GM23338 (cell line): ENCODE results near the gene NAALADL2. TPM values are rescaled to one million over a fixed set of nuclear protein-coding genes. Genes with fewer than 3 reads are reported as not detected.

Experiments used
- CTCF ChIP-seq, 2 experiments: fragments of 200-600 bp in 1 of 2; sonication (generic) in 1 of 2; conservative IDR thresholded peaks; 2 replicates each; pipeline versions ENCODE4 v1.5.1 to v1.6.1; 2016 to 2017; ENCODE audit warnings: antibody characterized with exemption in 2 of 2, low read depth in 2 of 2, mild to moderate bottlenecking in 2 of 2, moderate library complexity in 1 of 2
- EZH2 ChIP-seq: fragments of 200-600 bp; sonication (generic); IDR thresholded peaks from one replicate; pipeline ENCODE4 v1.8.0; 2017; ENCODE audit warnings: antibody characterized with exemption, mild to moderate bottlenecking, low read depth; ENCODE audit not compliant: unreplicated experiment
- EZH2phosphoT487 ChIP-seq: fragments of 200-600 bp; sonication (generic); IDR thresholded peaks from one replicate; pipeline ENCODE4 v1.8.1; 2018; ENCODE audit warnings: antibody characterized with exemption; ENCODE audit not compliant: unreplicated experiment
- JUNB ChIP-seq: IDR thresholded peaks from one replicate; pipeline ENCODE4 v1.6.1; 2016; ENCODE audit warnings: antibody characterized with exemption; ENCODE audit not compliant: unreplicated experiment
- ZNF114 ChIP-seq: fragments of 250-450 bp; sonication (Bioruptor Pico); IDR thresholded peaks from 2 replicates; pipeline ENCODE4 v1.5.0; 2020; ENCODE audit warnings: mild to moderate bottlenecking, moderate library complexity
- ZNF331 ChIP-seq: fragments of 250-450 bp; sonication (Bioruptor Pico); IDR thresholded peaks from 2 replicates; pipeline ENCODE4 v1.5.0; 2020; ENCODE audit warnings: low read depth, mild to moderate bottlenecking, moderate library complexity
- polyA plus RNA-seq: library from polyadenylated mRNA; unstranded; fragments of >200 nt; fragmentation: Nextera tagmentation; extraction: Ambion mirVana; gene quantifications from 2 replicates; pipeline ENCODE4 v1.2.1, GENCODE V29; 2016
- total RNA-seq: library from RNA; depleted of rRNA; stranded (reverse); fragments of >200 nt; shearing (Covaris generic); gene quantifications from 2 replicates; pipeline ENCODE4 v1.2.3, GENCODE V29; 2014
- TF ChIP-seq, protein P1 (sequence below): fragments of 250-450 bp; sonication (Bioruptor Pico); IDR thresholded peaks from 2 replicates; pipeline ENCODE4 v1.5.0; 2020; ENCODE audit warnings: mild to moderate bottlenecking, moderate library complexity
- TF ChIP-seq, protein P2 (sequence below): IDR thresholded peaks from 2 replicates; pipeline ENCODE4 v1.6.1; 2016; ENCODE audit warnings: antibody characterized with exemption

NAALADL2 gene
- total and polyA plus RNA-seq, 2 experiments from 2014 or later = 1.6 to 2.6 TPM

- TF ChIP-seq, protein P1, sequence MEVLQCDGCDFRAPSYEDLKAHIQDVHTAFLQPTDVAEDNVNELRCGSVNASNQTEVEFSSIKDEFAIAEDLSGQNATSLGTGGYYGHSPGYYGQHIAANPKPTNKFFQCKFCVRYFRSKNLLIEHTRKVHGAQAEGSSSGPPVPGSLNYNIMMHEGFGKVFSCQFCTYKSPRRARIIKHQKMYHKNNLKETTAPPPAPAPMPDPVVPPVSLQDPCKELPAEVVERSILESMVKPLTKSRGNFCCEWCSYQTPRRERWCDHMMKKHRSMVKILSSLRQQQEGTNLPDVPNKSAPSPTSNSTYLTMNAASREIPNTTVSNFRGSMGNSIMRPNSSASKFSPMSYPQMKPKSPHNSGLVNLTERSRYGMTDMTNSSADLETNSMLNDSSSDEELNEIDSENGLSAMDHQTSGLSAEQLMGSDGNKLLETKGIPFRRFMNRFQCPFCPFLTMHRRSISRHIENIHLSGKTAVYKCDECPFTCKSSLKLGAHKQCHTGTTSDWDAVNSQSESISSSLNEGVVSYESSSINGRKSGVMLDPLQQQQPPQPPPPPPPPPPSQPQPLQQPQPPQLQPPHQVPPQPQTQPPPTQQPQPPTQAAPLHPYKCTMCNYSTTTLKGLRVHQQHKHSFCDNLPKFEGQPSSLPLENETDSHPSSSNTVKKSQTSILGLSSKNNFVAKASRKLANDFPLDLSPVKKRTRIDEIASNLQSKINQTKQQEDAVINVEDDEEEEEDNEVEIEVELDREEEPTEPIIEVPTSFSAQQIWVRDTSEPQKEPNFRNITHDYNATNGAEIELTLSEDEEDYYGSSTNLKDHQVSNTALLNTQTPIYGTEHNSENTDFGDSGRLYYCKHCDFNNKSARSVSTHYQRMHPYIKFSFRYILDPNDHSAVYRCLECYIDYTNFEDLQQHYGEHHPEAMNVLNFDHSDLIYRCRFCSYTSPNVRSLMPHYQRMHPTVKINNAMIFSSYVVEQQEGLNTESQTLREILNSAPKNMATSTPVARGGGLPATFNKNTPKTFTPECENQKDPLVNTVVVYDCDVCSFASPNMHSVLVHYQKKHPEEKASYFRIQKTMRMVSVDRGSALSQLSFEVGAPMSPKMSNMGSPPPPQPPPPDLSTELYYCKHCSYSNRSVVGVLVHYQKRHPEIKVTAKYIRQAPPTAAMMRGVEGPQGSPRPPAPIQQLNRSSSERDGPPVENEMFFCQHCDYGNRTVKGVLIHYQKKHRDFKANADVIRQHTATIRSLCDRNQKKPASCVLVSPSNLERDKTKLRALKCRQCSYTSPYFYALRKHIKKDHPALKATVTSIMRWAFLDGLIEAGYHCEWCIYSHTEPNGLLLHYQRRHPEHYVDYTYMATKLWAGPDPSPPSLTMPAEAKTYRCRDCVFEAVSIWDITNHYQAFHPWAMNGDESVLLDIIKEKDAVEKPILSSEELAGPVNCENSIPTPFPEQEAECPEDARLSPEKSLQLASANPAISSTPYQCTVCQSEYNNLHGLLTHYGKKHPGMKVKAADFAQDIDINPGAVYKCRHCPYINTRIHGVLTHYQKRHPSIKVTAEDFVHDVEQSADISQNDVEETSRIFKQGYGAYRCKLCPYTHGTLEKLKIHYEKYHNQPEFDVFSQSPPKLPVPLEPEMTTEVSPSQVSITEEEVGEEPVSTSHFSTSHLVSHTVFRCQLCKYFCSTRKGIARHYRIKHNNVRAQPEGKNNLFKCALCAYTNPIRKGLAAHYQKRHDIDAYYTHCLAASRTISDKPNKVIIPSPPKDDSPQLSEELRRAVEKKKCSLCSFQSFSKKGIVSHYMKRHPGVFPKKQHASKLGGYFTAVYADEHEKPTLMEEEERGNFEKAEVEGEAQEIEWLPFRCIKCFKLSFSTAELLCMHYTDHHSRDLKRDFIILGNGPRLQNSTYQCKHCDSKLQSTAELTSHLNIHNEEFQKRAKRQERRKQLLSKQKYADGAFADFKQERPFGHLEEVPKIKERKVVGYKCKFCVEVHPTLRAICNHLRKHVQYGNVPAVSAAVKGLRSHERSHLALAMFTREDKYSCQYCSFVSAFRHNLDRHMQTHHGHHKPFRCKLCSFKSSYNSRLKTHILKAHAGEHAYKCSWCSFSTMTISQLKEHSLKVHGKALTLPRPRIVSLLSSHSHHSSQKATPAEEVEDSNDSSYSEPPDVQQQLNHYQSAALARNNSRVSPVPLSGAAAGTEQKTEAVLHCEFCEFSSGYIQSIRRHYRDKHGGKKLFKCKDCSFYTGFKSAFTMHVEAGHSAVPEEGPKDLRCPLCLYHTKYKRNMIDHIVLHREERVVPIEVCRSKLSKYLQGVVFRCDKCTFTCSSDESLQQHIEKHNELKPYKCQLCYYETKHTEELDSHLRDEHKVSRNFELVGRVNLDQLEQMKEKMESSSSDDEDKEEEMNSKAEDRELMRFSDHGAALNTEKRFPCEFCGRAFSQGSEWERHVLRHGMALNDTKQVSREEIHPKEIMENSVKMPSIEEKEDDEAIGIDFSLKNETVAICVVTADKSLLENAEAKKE (CRISPR knock-in tag) = no peak
- TF ChIP-seq ZNF331 (CRISPR knock-in tag) = no peak
- no peak for TF ChIP-seq EZH2
- TF ChIP-seq ZNF114 (CRISPR knock-in tag) = no peak
- no peak for TF ChIP-seq JUNB
- TF ChIP-seq, protein P2, sequence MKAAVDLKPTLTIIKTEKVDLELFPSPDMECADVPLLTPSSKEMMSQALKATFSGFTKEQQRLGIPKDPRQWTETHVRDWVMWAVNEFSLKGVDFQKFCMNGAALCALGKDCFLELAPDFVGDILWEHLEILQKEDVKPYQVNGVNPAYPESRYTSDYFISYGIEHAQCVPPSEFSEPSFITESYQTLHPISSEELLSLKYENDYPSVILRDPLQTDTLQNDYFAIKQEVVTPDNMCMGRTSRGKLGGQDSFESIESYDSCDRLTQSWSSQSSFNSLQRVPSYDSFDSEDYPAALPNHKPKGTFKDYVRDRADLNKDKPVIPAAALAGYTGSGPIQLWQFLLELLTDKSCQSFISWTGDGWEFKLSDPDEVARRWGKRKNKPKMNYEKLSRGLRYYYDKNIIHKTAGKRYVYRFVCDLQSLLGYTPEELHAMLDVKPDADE = no peak
- no peak for TF ChIP-seq EZH2phosphoT487
- TF ChIP-seq CTCF (conservative IDR thresholded peaks at IDR 0.05; ENCODE audit: low read depth in 2 of 2) = no peak
Observed at GRCh38 chr3:175329373-175329772, 470.2 kb downstream of the NAALADL2 start (continued).
